Measurements from ENCODE around the gene FAAH2.
A peak's percentile ranks its signal among the peaks of the same experiment; 100 is the strongest.
"Not testable (repeated sequence)": the region's sequence is repeated elsewhere in the genome, so short reads cannot be mapped to it uniquely, and the experiment has no call there.

FAAH2 gene

DNA sequence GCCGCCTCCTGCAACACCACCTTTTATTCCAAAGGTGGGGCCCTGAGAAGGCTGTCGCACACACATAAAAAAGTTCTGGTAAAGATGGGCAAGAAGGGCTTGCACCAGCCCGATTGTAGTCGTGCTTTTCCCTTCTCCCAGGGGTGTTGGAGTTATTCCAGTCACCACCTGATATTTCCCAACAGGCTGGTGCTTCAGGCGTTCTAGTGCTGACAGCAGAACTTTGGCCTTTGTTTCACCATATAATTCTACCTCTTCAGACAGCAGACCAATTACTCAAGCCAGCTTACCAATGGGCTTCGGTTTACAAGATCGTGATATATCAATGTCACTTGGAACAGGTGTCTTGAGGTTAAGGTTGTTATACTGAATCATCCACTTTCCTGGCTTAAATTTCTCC lies 107.7 kb downstream of the FAAH2 start:
- DNase-seq, result not testable (repeated sequence)

DNA sequence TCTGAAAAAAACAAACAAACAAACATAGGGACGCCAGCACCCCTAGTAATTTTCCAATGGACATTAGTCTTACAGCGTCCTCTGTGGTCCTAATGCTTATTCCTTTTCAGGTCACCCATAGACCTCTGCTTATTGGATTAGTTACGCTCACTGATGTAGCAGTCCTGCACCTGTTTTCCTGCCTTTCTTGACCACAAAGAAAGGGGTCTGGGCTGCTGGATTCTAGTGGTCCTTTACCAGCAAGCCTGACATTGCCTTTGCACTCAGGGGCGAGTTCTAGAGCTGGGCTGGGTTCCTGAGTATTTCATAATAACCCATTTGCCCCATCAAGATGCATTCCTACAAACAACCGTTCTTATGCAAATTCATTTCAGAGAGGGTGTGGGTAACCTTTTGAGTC lies 116.7 kb downstream of the FAAH2 start:
- not testable (repeated sequence) for DNase-seq

DNA sequence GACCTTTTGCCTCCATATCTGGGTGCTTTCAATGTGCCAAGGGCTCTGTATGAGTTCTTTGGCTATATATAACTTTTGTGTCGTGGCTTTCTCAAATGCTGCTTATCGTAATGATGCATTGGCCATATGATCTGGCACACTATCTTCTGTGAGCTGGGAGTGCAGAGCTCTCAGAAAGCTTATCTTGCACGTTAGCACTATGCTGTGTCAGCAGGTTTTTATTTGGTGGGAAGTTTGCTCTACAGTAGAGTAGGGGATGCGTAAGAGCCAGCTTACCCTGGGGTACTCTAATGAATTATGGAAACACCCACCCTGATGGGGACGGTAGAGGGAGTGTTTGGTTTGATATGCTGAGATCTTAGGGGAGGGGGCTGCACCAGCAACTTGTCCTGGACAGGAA lies 119.6 kb downstream of the FAAH2 start:
- DNase-seq, result no peak

DNA sequence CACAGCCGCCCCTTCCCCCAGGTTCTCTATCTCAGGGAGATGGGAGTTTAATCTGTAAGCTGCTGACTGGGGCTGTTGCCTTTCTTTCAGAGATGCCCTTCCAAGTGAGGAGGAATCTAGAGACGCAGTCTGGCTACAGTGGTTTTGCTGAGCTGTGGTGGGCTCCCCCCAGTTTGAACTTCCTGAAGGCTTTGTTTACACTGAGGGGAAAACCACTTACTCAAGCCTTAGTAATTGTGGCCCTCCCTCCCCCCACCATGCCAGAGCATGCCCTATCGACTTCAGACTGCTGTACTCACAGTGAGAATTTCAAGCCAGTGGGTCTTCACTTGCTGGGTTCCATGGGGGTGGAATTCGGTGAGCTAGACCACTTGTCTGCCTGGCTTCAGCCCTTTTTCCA lies 131.3 kb downstream of the FAAH2 start:
- DNase-seq, result peak in 1 of 5 experiments; percentile 40

DNA sequence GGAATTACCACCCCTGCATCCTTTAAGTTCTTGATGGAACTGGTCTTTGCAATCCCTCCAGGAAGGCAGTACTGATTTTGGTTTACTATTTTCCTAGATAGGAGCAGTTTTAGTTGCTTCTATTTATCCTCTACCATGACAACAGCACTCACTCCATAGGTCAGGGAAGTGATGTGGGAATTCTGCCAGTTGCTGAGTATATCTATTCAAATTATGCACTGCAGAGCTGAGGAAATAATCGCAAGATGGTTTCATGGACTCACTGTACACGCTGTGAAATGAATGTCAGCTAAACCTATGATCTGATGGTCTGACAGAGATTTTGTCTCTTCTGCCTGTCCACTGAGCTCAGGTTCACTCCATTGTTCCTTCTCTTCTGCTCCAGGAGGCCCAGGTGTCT lies 135.8 kb downstream of the FAAH2 start:
- no peak for DNase-seq

DNA sequence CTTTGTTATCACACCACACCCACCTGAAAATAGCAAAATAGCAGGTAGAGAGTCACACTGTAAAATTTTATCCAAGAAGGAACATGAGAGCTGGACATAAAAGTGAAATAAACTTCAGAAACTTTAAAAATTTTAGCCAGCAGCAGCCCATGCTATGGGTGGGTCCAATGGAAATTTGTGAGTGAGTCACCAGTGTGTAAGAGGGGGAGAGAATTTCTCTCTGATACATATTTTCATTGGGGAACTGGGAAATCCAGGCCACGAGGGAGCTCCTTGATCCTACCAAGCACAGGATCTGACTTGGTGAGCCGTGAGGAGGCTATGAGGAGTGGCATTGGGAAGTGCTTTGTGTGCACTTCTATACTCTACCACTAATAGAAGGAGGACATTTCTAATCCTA lies 136.3 kb downstream of the FAAH2 start:
- DNase-seq, result no peak

DNA sequence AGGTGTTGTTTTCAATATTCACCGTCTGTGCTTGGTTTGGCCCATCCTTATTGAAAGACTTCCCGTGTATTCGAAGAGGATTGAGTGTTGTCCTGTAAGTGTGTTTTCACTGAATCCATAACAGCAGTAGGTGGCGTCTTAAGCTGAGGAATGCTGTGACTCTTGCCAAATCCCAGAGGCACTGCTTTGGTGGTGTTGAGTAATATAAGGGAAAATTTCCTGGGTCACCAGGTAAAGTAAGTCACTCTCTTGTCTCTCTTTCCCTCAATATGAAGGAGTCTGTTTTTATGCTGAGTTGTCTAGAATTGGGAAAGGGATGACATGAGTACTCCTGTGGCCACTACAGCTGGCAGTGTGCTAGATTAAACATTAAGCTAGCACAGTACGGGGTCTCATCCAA lies 158.6 kb downstream of the FAAH2 start:
- no peak for DNase-seq

DNA sequence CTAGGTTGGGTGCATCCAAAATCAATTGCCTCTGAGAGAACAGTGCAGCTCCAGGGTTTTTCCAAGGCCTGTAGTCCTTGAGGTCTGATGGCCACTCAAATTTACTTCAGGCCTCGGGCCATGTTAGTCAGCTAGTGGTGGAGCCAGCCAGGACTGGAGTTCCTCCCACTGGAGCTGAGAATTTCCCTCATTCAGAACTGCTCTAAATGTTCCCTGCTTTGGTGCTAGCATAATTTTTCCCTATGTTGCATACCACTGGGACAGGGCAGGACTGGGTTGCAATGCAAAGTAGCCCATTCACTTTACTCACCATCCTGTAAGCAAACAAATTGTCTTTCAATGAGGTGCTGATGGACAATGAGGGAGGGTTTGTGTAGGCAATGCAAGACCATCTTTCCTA lies 159.3 kb downstream of the FAAH2 start:
- DNase-seq, result no peak

DNA sequence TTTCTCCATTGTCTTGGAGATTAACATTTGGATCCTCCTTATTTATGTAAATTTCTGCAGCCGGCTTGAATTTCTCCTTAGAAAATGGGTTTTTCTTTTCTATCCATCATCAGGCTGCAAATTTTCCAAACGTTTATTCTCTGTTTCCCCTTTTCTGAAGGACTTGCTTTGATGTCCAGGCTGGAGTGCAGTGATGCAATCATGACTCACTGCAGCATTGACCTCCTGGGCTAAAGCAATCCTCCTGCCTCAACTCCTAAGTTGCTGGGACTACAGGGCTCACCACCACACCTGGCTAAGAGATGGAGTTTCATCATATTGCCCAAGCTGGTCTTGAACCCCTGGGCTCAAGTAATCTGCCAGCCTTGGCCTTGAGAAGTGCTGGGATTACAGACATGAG lies 161.3 kb downstream of the FAAH2 start:
- no peak for DNase-seq

DNA sequence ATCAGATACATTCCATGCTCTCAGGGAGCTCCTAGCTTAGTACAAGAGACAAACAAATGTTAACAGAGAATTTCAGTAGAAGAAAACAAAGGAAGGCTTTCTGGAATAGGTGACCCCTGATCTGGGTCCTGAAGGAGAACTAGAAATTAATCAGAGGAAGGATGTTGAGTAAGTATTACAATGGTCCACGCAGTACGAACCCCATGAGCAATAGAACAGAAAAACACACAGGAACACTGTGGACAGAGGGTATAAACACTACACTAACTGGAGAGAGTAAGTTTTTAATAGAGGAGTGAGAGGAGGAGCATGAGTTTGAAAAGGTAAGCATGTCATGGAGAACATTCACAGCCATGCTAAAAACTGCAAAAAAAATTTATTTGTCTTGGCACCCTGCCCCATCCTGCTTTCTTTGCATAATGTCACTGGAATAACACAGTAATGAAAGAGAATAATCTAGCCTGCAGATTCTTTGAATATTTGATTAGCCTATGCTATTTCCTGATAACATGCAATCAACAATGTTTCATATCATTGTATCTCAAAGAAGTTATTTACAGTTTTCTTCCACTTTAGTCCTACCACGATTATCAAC lies 165.0 kb downstream of the FAAH2 start:
- no peak for DNase-seq

DNA sequence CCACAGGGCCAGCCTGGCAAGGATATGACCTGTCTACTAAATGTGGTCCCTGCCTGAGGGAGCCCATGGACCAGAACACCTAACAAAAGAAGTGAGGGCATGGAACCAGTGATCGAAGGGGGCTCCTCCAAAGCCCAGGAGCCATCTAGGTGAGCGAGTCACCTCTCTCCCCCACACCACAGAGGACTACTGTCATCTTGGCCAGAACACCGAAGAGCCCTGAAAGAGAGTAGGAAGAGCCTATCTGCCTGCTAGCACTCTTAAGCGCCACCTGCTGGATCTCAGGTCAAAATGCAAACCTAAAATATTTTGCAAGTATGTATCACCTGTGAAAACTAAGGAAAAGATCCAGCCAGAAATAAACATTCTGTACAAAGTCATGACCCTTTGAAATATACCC lies 167.4 kb downstream of the FAAH2 start:
- DNase-seq, result peak in 1 of 5 experiments; percentile 70

DNA sequence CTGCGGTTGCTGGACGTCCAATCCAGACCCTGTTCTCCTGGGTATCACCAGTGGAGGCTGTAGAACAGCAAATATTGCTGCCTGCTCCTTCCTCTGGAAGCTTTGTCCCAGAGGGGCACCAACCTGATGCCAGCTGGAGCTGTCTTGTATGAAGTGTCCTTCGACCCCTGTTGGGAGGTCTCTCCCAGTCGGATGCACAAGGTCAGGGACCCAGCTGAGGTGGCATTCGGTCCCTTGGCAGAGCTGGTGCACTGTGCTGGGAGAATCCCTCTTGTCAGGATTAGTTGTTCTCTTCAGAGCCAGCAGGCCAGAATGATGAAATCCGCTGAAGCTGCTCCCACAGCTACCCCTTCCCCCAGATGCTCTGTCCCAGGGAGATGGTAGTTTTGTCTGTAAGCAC lies 195.0 kb downstream of the FAAH2 start:
- DNase-seq, result no peak

DNA sequence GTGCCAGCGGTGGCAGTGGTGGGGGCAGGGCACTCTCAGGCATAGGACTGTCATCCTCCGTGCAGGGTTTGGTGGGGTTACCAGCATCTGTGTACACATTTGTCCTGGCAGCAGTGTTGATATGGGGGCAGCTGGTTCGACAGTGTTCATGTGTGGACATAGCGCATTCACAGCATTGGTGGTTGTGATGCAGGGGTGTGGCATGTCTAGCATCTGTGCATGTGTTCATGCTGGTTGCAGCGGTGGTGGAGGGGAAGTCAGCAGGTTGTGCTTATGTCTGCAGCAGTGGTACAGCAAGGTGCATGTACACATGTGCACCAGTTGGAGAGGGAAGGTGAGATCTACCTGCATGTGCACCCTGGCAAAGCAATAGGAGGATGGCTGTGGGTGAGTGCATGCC lies 230.0 kb downstream of the FAAH2 start:
- DNase-seq, result no peak

DNA sequence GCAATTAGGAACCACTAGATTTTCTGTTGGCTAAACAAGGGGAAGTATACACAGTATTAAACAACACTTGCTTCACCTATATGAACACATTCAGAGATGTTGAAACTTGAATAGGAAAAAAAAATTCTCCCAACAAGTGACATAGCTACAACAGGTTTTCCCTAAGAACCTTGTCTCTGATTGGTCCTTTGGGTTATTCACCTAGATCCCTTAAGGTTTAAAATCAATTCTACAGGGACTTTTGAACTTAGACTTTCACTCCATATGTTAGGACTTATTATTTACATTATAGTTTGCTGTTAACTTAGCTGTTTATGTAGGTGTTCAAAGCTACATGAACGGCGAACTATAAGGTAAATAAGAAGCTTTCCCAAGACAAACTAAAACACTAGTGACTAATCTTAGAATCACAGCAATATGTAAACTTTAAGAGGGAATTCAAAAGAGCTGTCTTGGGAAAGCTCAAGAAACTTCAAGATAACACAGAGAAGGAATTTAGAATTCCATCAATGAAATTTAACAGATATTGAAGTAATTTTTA lies 233.1 kb downstream of the FAAH2 start:
- DNase-seq, result no peak

DNA sequence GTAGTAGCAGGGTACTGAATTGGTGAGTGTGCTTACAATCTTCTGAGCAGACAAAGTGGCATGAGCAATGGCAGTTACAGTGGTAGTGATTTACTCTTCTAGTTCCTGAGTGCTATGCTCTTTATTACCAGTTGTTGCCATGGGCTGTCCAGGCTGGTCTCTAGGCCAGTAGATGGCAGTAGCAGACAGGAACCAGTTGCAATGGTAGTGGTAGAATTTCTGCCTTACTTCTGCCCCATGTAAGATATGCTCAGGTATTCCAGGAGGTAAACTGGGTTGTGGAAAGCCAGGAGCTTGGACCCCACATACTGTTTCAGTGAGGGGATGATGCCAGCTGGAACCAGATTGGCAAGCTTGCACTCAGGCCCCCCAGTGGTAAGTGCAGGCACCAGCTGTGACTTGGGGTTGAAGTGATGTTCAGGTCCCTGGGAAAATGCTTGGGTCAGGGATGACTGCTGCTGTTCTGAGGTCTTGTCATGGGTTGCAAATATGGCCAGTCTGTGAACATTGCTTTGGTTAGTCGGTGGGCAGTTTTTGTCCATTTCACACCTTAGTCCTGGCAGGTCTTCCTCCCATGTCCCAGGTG lies 242.3 kb downstream of the FAAH2 start:
- peak in 1 of 5 experiments; percentile 22 for DNase-seq

All from T-helper 2 cell (primary cell).